ENCODE measurements around the gene ZFPM1.

ZFPM1 gene

GRCh38 chr16:88420496-88420895 lies 32.6 kb upstream of the ZFPM1 start:
- Histone ChIP-seq H3K4me3 (ENCODE audit: low read length) (no peak overlapping the region), H3K9ac (ENCODE audit: low read depth, low read length) (no peak overlapping the region), H3K36me3 (ENCODE audit: insufficient read depth, low read length) (peaks cover 12% of the 10 kb centered on the region), H3K4me2 (ENCODE audit: low read length) (no peak overlapping the region), H3K4me1 (ENCODE audit: control insufficient read depth, insufficient read depth, low read length) (no peaks in the 10 kb centered on the region), H3K27me3 (ENCODE audit: control insufficient read depth, insufficient read depth, low read length) (no peaks in the 10 kb centered on the region), H3K9me3 (replicated peaks; ENCODE audit: low read length) (no peaks in the 10 kb centered on the region)

GRCh38 chr16:88421301-88421700 lies 31.8 kb upstream of the ZFPM1 start:
- no peak overlapping the region for H3K9ac ChIP-seq (ENCODE audit: low read depth, low read length)
- no peak overlapping the region for H3K4me2 ChIP-seq (ENCODE audit: low read length)
- no peaks in the 10 kb centered on the region for H3K27me3 ChIP-seq (ENCODE audit: control insufficient read depth, insufficient read depth, low read length)
- H3K4me3 ChIP-seq (ENCODE audit: low read length), result no peak overlapping the region
- peaks cover 4% of the 10 kb centered on the region for H3K36me3 ChIP-seq (ENCODE audit: insufficient read depth, low read length)
- no peaks in the 10 kb centered on the region for H3K4me1 ChIP-seq (ENCODE audit: control insufficient read depth, insufficient read depth, low read length)
- H3K9me3 ChIP-seq (replicated peaks; ENCODE audit: low read length), result no peaks in the 10 kb centered on the region

GRCh38 chr16:88421871-88422433 lies 31.1 kb upstream of the ZFPM1 start:
- Histone ChIP-seq H3K36me3 (ENCODE audit: insufficient read depth, low read length) (no peaks in the 10 kb centered on the region), H3K4me1 (ENCODE audit: control insufficient read depth, insufficient read depth, low read length) (no peaks in the 10 kb centered on the region), H3K4me3 (ENCODE audit: low read length) (no peak overlapping the region)

GRCh38 chr16:88422733-88423447 lies 30.2 kb upstream of the ZFPM1 start:
- no peaks in the 10 kb centered on the region for H3K36me3 ChIP-seq (ENCODE audit: insufficient read depth, low read length)
- no peaks in the 10 kb centered on the region for H3K9me3 ChIP-seq (replicated peaks; ENCODE audit: low read length)
- H3K4me1 ChIP-seq (ENCODE audit: control insufficient read depth, insufficient read depth, low read length), result no peaks in the 10 kb centered on the region
- H3K9ac ChIP-seq (ENCODE audit: low read depth, low read length), result no peak overlapping the region
- H3K4me2 ChIP-seq (ENCODE audit: low read length), result no peak overlapping the region
- H3K4me3 ChIP-seq (ENCODE audit: low read length), result no peak overlapping the region
- no peaks in the 10 kb centered on the region for H3K27me3 ChIP-seq (ENCODE audit: control insufficient read depth, insufficient read depth, low read length)

More at GRCh38 chr16:88421871-88422433, 31.1 kb upstream of the ZFPM1 start:
- H3K9ac ChIP-seq (ENCODE audit: low read depth, low read length), result no peak overlapping the region
- no peaks in the 10 kb centered on the region for H3K27me3 ChIP-seq (ENCODE audit: control insufficient read depth, insufficient read depth, low read length)
- no peaks in the 10 kb centered on the region for H3K9me3 ChIP-seq (replicated peaks; ENCODE audit: low read length)
- H3K4me2 ChIP-seq (ENCODE audit: low read length), result no peak overlapping the region

GRCh38 chr16:88423448-88423850 lies 29.6 kb upstream of the ZFPM1 start:
- Histone ChIP-seq H3K4me1 (ENCODE audit: control insufficient read depth, insufficient read depth, low read length) (no peaks in the 10 kb centered on the region), H3K9me3 (replicated peaks; ENCODE audit: low read length) (no peaks in the 10 kb centered on the region), H3K9ac (ENCODE audit: low read depth, low read length) (no peak overlapping the region), H3K27me3 (ENCODE audit: control insufficient read depth, insufficient read depth, low read length) (no peaks in the 10 kb centered on the region), H3K4me2 (ENCODE audit: low read length) (no peak overlapping the region), H3K36me3 (ENCODE audit: insufficient read depth, low read length) (peaks cover 3% of the 10 kb centered on the region), H3K4me3 (ENCODE audit: low read length) (no peak overlapping the region)

- no peak overlapping the region for H3K9ac ChIP-seq (ENCODE audit: low read depth, low read length)
- no peaks in the 10 kb centered on the region for H3K9me3 ChIP-seq (replicated peaks; ENCODE audit: low read length)
- no peak overlapping the region for H3K4me3 ChIP-seq (ENCODE audit: low read length)
- no peak overlapping the region for H3K4me2 ChIP-seq (ENCODE audit: low read length)
- H3K27me3 ChIP-seq (ENCODE audit: control insufficient read depth, insufficient read depth, low read length), result no peaks in the 10 kb centered on the region
- no peaks in the 10 kb centered on the region for H3K4me1 ChIP-seq (ENCODE audit: control insufficient read depth, insufficient read depth, low read length)
- peaks cover 3% of the 10 kb centered on the region for H3K36me3 ChIP-seq (ENCODE audit: insufficient read depth, low read length)
These were observed 28.4 kb upstream of the ZFPM1 start for GRCh38 chr16:88424587-88425235.

GRCh38 chr16:88426018-88426417 lies 27.1 kb upstream of the ZFPM1 start:
- H3K4me3 ChIP-seq (ENCODE audit: low read length), result no peak overlapping the region
- no peak overlapping the region for H3K9ac ChIP-seq (ENCODE audit: low read depth, low read length)

GRCh38 chr16:88427376-88427775 lies 25.7 kb upstream of the ZFPM1 start:
- peaks cover 7% of the 10 kb centered on the region for H3K4me1 ChIP-seq (ENCODE audit: control insufficient read depth, insufficient read depth, low read length)
- peaks cover 3% of the 10 kb centered on the region for H3K36me3 ChIP-seq (ENCODE audit: insufficient read depth, low read length)
- no peaks in the 10 kb centered on the region for H3K9me3 ChIP-seq (replicated peaks; ENCODE audit: low read length)
- no peak overlapping the region for H3K4me3 ChIP-seq (ENCODE audit: low read length)
- no peaks in the 10 kb centered on the region for H3K27me3 ChIP-seq (ENCODE audit: control insufficient read depth, insufficient read depth, low read length)
- no peak overlapping the region for H3K9ac ChIP-seq (ENCODE audit: low read depth, low read length)
- no peak overlapping the region for H3K4me2 ChIP-seq (ENCODE audit: low read length)

More at GRCh38 chr16:88426018-88426417, 27.1 kb upstream of the ZFPM1 start:
- no peaks in the 10 kb centered on the region for H3K27me3 ChIP-seq (ENCODE audit: control insufficient read depth, insufficient read depth, low read length)
- H3K4me1 ChIP-seq (ENCODE audit: control insufficient read depth, insufficient read depth, low read length), result peaks cover 6% of the 10 kb centered on the region
- H3K9me3 ChIP-seq (replicated peaks; ENCODE audit: low read length), result no peaks in the 10 kb centered on the region
- H3K36me3 ChIP-seq (ENCODE audit: insufficient read depth, low read length), result peaks cover 3% of the 10 kb centered on the region
- H3K4me2 ChIP-seq (ENCODE audit: low read length), result no peak overlapping the region

- Histone ChIP-seq H3K4me2 (ENCODE audit: low read length) (no peak overlapping the region), H3K36me3 (ENCODE audit: insufficient read depth, low read length) (peaks cover 3% of the 10 kb centered on the region), H3K9ac (ENCODE audit: low read depth, low read length) (no peak overlapping the region), H3K4me3 (ENCODE audit: low read length) (no peak overlapping the region), H3K4me1 (ENCODE audit: control insufficient read depth, insufficient read depth, low read length) (peaks cover 7% of the 10 kb centered on the region), H3K27me3 (ENCODE audit: control insufficient read depth, insufficient read depth, low read length) (no peaks in the 10 kb centered on the region), H3K9me3 (replicated peaks; ENCODE audit: low read length) (no peaks in the 10 kb centered on the region)
These were observed 24.9 kb upstream of the ZFPM1 start for GRCh38 chr16:88428156-88428555.

- peaks cover 3% of the 10 kb centered on the region for H3K36me3 ChIP-seq (ENCODE audit: insufficient read depth, low read length)
- H3K4me1 ChIP-seq (ENCODE audit: control insufficient read depth, insufficient read depth, low read length), result peaks cover 7% of the 10 kb centered on the region
- no peaks in the 10 kb centered on the region for H3K27me3 ChIP-seq (ENCODE audit: control insufficient read depth, insufficient read depth, low read length)
- no peak overlapping the region for H3K4me3 ChIP-seq (ENCODE audit: low read length)
- no peak overlapping the region for H3K9ac ChIP-seq (ENCODE audit: low read depth, low read length)
- H3K9me3 ChIP-seq (replicated peaks; ENCODE audit: low read length), result no peaks in the 10 kb centered on the region
- no peak overlapping the region for H3K4me2 ChIP-seq (ENCODE audit: low read length)
These were observed 24.3 kb upstream of the ZFPM1 start for GRCh38 chr16:88428616-88429386.

- no peaks in the 10 kb centered on the region for H3K27me3 ChIP-seq (ENCODE audit: control insufficient read depth, insufficient read depth, low read length)
- H3K9ac ChIP-seq (ENCODE audit: low read depth, low read length), result no peak overlapping the region
- H3K4me1 ChIP-seq (ENCODE audit: control insufficient read depth, insufficient read depth, low read length), result peaks cover 7% of the 10 kb centered on the region
- no peaks in the 10 kb centered on the region for H3K9me3 ChIP-seq (replicated peaks; ENCODE audit: low read length)
- peak overlapping the region; percentile 65 for H3K4me2 ChIP-seq (ENCODE audit: low read length)
- no peak overlapping the region for H3K4me3 ChIP-seq (ENCODE audit: low read length)
- peaks cover 3% of the 10 kb centered on the region for H3K36me3 ChIP-seq (ENCODE audit: insufficient read depth, low read length)
These were observed 23.5 kb upstream of the ZFPM1 start for GRCh38 chr16:88429387-88430184.

Measured in skeletal muscle satellite cell (primary cell).